SU-DHL-6 (cell line): Measurements from ENCODE around the gene CYP26C1.

Experiments
- EZH2phosphoT487 ChIP-seq: fragments of 200-600 bp; sonication (generic), shearing (Covaris generic); conservative IDR thresholded peaks from 2 replicates; pipeline ENCODE4 v1.6.1; 2018; ENCODE audit warnings: mild to moderate bottlenecking, antibody characterized with exemption, low read length, moderate library complexity, mixed read lengths
- TF ChIP-seq, protein P1 (sequence below): fragments of 200-600 bp; sonication (generic); IDR thresholded peaks from one replicate; pipeline ENCODE4 v1.5.1; 2017; ENCODE audit warnings: antibody characterized with exemption, mild to moderate bottlenecking, low read length, moderate library complexity; ENCODE audit not compliant: insufficient read depth, poor library complexity, severe bottlenecking

DNA sequence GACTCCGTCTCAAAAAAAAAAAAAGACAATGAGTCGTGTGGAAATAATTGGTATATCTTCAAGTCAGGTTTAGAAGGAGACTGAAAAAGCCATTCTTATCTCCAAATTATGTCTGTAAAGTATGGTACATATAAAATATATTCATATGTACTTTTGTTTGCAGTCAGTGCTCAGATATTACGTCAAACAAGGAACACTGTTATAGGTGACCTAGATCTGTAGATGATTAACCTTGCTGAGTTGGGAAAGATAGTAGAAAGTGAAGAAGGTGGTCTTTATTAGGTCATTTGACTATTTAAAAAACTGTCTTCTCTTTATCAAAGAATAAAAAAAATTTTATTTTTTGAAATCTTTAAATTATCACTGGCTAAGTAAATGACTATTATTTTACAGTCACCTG lies 44.9 kb upstream of the CYP26C1 start:
- TF ChIP-seq, protein P1, sequence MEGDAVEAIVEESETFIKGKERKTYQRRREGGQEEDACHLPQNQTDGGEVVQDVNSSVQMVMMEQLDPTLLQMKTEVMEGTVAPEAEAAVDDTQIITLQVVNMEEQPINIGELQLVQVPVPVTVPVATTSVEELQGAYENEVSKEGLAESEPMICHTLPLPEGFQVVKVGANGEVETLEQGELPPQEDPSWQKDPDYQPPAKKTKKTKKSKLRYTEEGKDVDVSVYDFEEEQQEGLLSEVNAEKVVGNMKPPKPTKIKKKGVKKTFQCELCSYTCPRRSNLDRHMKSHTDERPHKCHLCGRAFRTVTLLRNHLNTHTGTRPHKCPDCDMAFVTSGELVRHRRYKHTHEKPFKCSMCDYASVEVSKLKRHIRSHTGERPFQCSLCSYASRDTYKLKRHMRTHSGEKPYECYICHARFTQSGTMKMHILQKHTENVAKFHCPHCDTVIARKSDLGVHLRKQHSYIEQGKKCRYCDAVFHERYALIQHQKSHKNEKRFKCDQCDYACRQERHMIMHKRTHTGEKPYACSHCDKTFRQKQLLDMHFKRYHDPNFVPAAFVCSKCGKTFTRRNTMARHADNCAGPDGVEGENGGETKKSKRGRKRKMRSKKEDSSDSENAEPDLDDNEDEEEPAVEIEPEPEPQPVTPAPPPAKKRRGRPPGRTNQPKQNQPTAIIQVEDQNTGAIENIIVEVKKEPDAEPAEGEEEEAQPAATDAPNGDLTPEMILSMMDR = no peak
- TF ChIP-seq EZH2phosphoT487 = no peak
